ENCODE data around the gene NR2F1.

DNA sequence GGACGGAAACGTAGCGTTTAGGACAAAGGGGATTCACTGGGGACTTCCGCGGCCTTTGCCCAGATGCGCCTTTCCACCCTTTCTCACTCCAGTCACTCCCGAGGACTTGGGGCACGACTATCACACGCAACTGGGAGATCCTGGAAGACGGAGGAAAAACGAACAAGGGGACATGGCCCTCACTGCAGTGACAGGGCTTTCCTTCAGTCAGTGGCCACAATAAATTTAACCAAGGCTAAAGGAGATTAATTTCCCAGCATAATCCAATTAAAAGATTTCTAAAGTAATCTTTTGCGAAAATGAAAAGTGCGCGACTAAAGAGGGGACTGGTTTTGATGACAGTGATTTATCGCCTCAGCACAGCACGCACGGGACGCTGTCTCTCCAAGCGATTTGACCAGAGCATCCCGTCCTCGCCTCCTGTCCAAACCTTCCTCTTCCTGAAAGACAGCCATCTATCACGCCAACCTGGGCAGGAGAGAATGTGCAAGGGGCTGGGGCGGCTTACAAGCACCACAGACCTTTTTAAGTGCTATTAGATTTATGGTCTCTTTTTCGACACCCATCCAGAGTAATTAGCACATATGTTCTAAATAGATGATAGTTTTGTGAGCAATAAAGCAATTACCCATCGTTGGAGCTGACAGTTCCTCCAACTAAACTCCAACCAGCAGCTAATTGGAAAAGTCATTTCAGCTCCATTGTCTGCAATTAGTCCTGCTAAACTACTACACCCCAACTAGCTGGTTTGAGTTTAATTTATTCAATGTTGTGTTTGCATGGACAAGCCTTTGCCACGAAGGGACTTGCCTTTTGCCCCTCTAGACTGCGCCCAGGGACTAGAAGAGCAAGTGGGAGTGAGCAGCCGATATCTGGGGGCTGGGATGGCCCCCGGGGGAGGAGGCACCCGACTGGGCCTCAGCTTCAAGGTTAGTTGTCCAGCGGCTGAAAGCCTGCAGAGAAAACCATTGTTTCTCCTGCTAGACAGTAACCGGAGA is 9.4 kb upstream of the NR2F1 start:
- TF ChIP-seq, protein P1, sequence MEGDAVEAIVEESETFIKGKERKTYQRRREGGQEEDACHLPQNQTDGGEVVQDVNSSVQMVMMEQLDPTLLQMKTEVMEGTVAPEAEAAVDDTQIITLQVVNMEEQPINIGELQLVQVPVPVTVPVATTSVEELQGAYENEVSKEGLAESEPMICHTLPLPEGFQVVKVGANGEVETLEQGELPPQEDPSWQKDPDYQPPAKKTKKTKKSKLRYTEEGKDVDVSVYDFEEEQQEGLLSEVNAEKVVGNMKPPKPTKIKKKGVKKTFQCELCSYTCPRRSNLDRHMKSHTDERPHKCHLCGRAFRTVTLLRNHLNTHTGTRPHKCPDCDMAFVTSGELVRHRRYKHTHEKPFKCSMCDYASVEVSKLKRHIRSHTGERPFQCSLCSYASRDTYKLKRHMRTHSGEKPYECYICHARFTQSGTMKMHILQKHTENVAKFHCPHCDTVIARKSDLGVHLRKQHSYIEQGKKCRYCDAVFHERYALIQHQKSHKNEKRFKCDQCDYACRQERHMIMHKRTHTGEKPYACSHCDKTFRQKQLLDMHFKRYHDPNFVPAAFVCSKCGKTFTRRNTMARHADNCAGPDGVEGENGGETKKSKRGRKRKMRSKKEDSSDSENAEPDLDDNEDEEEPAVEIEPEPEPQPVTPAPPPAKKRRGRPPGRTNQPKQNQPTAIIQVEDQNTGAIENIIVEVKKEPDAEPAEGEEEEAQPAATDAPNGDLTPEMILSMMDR (IDR thresholded peaks at IDR 0.05; ENCODE audit: low read depth, low read length) = no peak
- no peak for TF ChIP-seq MYC (IDR thresholded peaks at IDR 0.05; ENCODE audit: low read depth, low read length)
- TF ChIP-seq POLR2A (IDR thresholded peaks at IDR 0.05; ENCODE audit: extremely low read depth, insufficient read length) = no peak

Data from NB4 (cell line).